ENCODE measurements around the gene FANCC. TPM values are rescaled to one million over a fixed set of nuclear protein-coding genes. Genes with fewer than 3 reads are reported as not detected.
A peak's percentile ranks its signal among the peaks of the same experiment; 100 is the strongest.

The FANCC gene
- polyA plus RNA-seq, 4 donors: 4.9 to 20.6 (median 7.1) TPM

DNA sequence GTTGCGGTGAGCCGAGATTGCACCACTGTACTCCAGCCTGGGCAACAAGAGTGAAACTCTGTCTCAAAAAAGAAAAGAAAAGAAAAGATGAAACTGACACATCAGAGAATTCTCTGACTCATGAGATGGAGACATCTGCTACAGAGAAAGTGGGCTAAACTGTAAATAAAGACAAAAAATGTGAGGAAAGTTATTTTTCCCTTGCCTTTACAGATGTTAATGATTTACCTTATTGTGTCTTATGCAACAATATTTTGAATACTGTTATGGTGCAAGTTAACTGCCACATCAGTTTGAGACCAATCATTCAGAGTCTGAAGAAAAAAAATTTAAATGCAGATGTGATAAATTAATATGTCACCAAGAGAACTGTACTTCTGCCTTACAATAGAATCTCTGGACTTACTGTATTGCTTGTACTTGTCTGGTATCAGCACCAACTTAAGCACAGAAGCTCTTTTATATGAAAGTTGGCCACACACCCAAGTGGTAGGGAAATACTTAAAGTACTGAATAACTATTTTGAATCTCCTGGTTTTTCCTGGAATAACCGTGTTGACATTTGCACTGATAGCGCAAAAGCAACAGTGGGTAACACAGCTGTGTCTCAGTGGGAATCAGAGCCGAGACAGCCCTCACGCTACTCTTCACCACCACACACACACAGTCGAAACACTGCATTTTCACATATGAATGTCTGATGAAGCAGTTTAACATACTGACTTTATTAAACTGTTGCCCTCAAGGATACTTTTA, 169.9 kb downstream of the FANCC start:
- DNase-seq: no peak
- no peak for FAIRE-seq
- Histone ChIP-seq H3K4me3 (ENCODE audit: low read depth in 1 of 3, low read length in 3 of 3) (no peak overlapping the region), H3K27ac (ENCODE audit: low read depth in 1 of 3, low read length in 2 of 3) (no peak overlapping the region), H3K27me3 (ENCODE audit: control insufficient read depth in 3 of 3, insufficient read depth in 3 of 3, low read length in 3 of 3) (no peaks in the 10 kb centered on the region), H3K36me3 (ENCODE audit: control insufficient read depth in 3 of 3, insufficient read depth in 2 of 3, low read depth in 1 of 3, low read length in 3 of 3) (peaks cover 0 to 16% (median 0%) of the 10 kb centered on the region in 3 donors), H3K4me1 (ENCODE audit: control insufficient read depth in 3 of 3, insufficient read depth in 2 of 3, low read depth in 1 of 3, low read length in 2 of 3) (no peaks in the 10 kb centered on the region), H3K9me3 (ENCODE audit: control insufficient read depth in 2 of 2, insufficient read depth in 1 of 2, low read depth in 1 of 2, low read length in 1 of 2) (no peaks in the 10 kb centered on the region)
- WGBS, 3 donors: 75 to 92% (median 79%) methylated on average over 7 of the region's 7 CpGs

DNA sequence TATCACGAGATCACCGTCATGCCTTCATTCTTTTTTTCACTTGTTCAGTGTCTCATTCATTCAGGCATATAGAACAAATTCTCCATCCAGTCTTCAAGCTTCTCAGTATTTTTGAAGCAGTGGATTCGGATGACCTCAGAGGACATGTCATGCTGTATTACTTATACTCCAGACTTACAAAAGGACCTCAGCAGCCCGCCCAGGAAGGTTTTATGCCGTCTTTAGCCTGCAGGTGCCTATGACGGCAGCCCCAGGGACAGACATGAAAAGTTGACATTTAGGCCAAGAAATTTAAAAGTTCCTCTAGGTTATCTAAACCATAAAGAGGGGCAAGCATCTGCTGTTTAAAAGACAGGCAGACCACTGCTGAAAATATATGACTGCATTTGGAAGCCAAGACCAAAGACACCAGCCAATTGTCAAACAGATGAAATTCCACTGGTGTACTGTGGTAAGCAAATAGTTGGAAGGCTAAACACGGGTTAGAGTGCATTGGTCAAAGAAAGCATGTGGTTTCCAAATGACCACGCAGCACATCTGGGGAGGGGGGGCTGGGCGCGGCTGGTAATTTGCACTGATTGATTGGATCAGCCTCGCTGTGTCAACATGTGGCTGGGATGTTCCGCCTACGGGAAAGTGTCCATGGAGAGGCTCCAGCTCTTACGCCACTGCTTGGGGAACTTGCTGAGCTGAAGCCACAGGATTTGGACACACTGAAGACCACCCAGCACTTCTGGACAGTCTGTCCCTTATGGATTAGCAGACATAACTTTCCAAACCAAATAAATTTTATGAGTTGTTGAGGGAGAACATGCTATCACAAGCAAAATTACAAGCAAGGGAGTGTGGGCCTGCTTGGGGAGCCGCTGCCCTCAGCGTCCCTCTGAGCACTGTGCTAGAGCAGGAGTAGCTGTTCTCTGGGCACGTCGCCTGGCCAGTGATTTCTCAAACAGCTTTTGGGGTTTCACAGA, 173.6 kb downstream of the FANCC start:
- WGBS, 3 donors: 69 to 90% (median 86%) methylated on average over 18 of the region's 18 CpGs
- FAIRE-seq: no peak
- Histone ChIP-seq H3K4me3 (ENCODE audit: low read depth in 1 of 3, low read length in 3 of 3) (no peak overlapping the region), H3K9me3 (ENCODE audit: control insufficient read depth in 2 of 2, insufficient read depth in 1 of 2, low read depth in 1 of 2, low read length in 1 of 2) (no peaks in the 10 kb centered on the region), H3K4me1 (ENCODE audit: control insufficient read depth in 3 of 3, insufficient read depth in 2 of 3, low read depth in 1 of 3, low read length in 2 of 3) (no peaks in the 10 kb centered on the region), H3K27me3 (ENCODE audit: control insufficient read depth in 3 of 3, insufficient read depth in 3 of 3, low read length in 3 of 3) (no peaks in the 10 kb centered on the region), H3K36me3 (ENCODE audit: control insufficient read depth in 3 of 3, insufficient read depth in 2 of 3, low read depth in 1 of 3, low read length in 3 of 3) (peaks cover 0 to 14% (median 0%) of the 10 kb centered on the region in 3 donors), H3K27ac (ENCODE audit: low read depth in 1 of 3, low read length in 2 of 3) (peak overlapping the region in 2 of 3 donors; percentile 4 to 63)
- DNase-seq: peak in 1 of 2 donors; percentile 63

DNA sequence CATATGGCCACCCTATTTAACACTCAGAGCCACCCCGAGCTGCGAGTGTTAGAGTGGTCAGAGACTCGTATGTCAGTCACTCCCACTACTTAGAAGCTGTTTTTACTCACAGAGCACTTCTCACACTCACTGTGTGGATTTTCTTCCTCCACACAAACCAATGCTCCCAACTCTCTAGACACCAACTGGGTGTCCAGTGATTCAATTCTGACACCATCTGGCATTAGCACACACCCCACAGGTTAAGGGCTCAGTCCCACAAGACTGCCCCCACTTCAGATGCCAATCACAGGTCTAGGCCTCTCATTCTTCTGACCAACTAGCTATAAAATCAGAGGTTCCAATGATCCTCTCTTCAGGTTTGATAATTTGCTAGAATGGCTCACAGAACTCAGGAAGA, 174.8 kb downstream of the FANCC start:
- no peaks in the 10 kb centered on the region for H3K27me3 ChIP-seq (ENCODE audit: control insufficient read depth in 3 of 3, insufficient read depth in 3 of 3, low read length in 3 of 3)
- no peak for DNase-seq
- no peaks in the 10 kb centered on the region for H3K9me3 ChIP-seq (ENCODE audit: control insufficient read depth in 2 of 2, insufficient read depth in 1 of 2, low read depth in 1 of 2, low read length in 1 of 2)
- WGBS, 3 donors: 88 to 92% (median 91%) methylated on average over 3 of the region's 3 CpGs
- no peak overlapping the region for H3K4me3 ChIP-seq (ENCODE audit: low read depth in 1 of 3, low read length in 3 of 3)
- H3K4me1 ChIP-seq (ENCODE audit: control insufficient read depth in 3 of 3, insufficient read depth in 2 of 3, low read depth in 1 of 3, low read length in 2 of 3): no peaks in the 10 kb centered on the region
- peaks cover 0 to 23% (median 0%) of the 10 kb centered on the region in 3 donors for H3K36me3 ChIP-seq (ENCODE audit: control insufficient read depth in 3 of 3, insufficient read depth in 2 of 3, low read depth in 1 of 3, low read length in 3 of 3)
- H3K27ac ChIP-seq (ENCODE audit: low read depth in 1 of 3, low read length in 2 of 3): peak overlapping the region in 1 of 3 donors; percentile 68
- no peak for FAIRE-seq

DNA sequence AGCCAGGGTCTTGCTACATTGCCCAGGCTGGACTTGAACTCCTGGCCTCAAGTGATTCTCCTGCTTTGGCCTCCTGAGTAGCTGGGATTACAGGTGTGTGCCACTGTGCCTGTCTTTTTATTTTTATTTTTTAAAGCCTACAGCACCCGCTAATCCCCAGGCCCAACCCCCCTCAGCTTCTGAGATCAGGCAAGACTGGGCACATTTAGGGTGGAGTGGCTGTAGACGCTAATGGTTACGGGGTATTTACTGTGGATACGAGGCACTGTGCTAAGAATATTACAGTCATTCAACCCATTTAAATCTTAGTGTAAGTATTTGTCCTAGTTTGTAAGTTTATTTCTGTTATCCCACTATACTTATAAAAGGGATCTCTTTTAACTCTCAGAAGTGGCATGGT, 175.2 kb downstream of the FANCC start:
- WGBS, 3 donors: 94 to 96% (median 95%) methylated on average over 4 of the region's 4 CpGs
- Histone ChIP-seq H3K4me1 (ENCODE audit: control insufficient read depth in 3 of 3, insufficient read depth in 2 of 3, low read depth in 1 of 3, low read length in 2 of 3) (no peaks in the 10 kb centered on the region), H3K27ac (ENCODE audit: low read depth in 1 of 3, low read length in 2 of 3) (peak overlapping the region in 1 of 3 donors; percentile 68), H3K4me3 (ENCODE audit: low read depth in 1 of 3, low read length in 3 of 3) (no peak overlapping the region), H3K9me3 (ENCODE audit: control insufficient read depth in 2 of 2, insufficient read depth in 1 of 2, low read depth in 1 of 2, low read length in 1 of 2) (no peaks in the 10 kb centered on the region), H3K27me3 (ENCODE audit: control insufficient read depth in 3 of 3, insufficient read depth in 3 of 3, low read length in 3 of 3) (no peaks in the 10 kb centered on the region), H3K36me3 (ENCODE audit: control insufficient read depth in 3 of 3, insufficient read depth in 2 of 3, low read depth in 1 of 3, low read length in 3 of 3) (peaks cover 0 to 25% (median 0%) of the 10 kb centered on the region in 3 donors)
- DNase-seq (no peak), FAIRE-seq (no peak)

DNA sequence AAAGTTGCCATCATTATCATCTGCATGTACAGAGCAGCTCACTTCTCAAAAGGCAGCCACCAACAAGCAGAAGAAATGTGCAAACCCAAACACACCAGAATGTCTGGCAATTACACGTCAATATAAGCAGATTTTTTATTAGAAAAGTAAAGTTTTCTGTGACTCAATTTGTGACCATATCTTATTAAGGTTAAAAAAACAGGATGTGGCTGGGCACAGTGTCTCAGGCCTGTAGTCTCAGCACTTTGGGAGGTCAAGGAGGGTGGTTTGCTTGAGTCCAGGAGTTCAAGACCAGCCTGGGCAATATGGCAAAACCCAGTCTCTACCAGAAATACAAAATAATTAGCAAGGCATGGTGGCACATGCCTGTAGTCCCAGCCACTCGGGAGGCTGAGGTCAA, 176.7 kb downstream of the FANCC start:
- FAIRE-seq: no peak
- peaks cover 0 to 31% (median 0%) of the 10 kb centered on the region in 3 donors for H3K36me3 ChIP-seq (ENCODE audit: control insufficient read depth in 3 of 3, insufficient read depth in 2 of 3, low read depth in 1 of 3, low read length in 3 of 3)
- no peak for DNase-seq
- no peaks in the 10 kb centered on the region for H3K27me3 ChIP-seq (ENCODE audit: control insufficient read depth in 3 of 3, insufficient read depth in 3 of 3, low read length in 3 of 3)
- H3K9me3 ChIP-seq (ENCODE audit: control insufficient read depth in 2 of 2, insufficient read depth in 1 of 2, low read depth in 1 of 2, low read length in 1 of 2): no peaks in the 10 kb centered on the region
- no peaks in the 10 kb centered on the region for H3K4me1 ChIP-seq (ENCODE audit: control insufficient read depth in 3 of 3, insufficient read depth in 2 of 3, low read depth in 1 of 3, low read length in 2 of 3)
- 83 to 88% (median 87%) methylated on average over 2 of the region's 2 CpGs for WGBS, 3 donors
- H3K4me3 ChIP-seq (ENCODE audit: low read depth in 1 of 3, low read length in 3 of 3): no peak overlapping the region
- H3K27ac ChIP-seq (ENCODE audit: low read depth in 1 of 3, low read length in 2 of 3): no peak overlapping the region

DNA sequence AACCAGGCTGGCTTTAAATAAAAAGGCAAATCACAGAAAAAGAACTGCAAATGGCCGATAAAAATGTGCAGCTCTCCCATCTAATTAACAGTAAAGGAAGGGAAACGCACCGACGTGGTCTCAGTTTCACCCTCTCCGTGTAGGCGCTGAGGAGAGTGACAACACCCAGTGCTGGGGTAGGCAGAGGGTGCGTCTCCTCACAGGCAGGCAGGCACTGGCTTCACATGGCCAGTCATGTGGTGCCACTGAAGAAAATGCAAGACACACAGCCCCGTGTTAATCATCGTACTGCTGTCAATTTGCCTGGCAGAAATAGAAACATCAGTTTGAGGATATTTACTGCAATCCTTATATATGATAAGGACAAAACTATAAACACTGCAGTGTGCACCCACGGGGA, 178.4 kb downstream of the FANCC start:
- WGBS, 3 donors: 93 to 94% (median 94%) methylated on average over 10 of the region's 10 CpGs
- no peak overlapping the region for H3K27ac ChIP-seq (ENCODE audit: low read depth in 1 of 3, low read length in 2 of 3)
- H3K27me3 ChIP-seq (ENCODE audit: control insufficient read depth in 3 of 3, insufficient read depth in 3 of 3, low read length in 3 of 3): no peaks in the 10 kb centered on the region
- H3K4me1 ChIP-seq (ENCODE audit: control insufficient read depth in 3 of 3, insufficient read depth in 2 of 3, low read depth in 1 of 3, low read length in 2 of 3): peaks cover 0 to 4% (median 0%) of the 10 kb centered on the region in 3 donors
- no peaks in the 10 kb centered on the region for H3K9me3 ChIP-seq (ENCODE audit: control insufficient read depth in 2 of 2, insufficient read depth in 1 of 2, low read depth in 1 of 2, low read length in 1 of 2)
- H3K4me3 ChIP-seq (ENCODE audit: low read depth in 1 of 3, low read length in 3 of 3): no peak overlapping the region
- DNase-seq (no peak), FAIRE-seq (no peak)
- peaks cover 0 to 28% (median 0%) of the 10 kb centered on the region in 3 donors for H3K36me3 ChIP-seq (ENCODE audit: control insufficient read depth in 3 of 3, insufficient read depth in 2 of 3, low read depth in 1 of 3, low read length in 3 of 3)

DNA sequence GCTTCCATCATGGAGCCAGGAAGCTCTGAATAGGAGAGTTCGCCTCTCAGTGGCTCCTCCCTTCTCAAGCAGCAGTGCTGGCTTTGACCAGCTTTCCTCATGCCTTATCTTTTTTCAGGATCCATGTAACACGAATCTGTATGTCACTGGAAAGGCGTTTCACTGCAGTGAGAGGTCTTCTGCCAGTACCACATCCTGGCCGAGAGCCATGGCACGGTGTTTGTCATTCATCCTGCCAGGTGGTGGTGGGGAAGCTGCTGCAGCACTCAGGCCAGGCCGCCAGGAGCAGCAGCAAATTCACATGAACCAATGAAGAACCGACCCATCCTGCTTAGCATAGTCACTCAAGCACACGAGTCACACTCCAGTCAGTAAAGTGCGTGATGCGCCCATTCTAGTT, 179.0 kb downstream of the FANCC start:
- Histone ChIP-seq H3K4me3 (ENCODE audit: low read depth in 1 of 3, low read length in 3 of 3) (no peak overlapping the region), H3K27me3 (ENCODE audit: control insufficient read depth in 3 of 3, insufficient read depth in 3 of 3, low read length in 3 of 3) (no peaks in the 10 kb centered on the region), H3K9me3 (ENCODE audit: control insufficient read depth in 2 of 2, insufficient read depth in 1 of 2, low read depth in 1 of 2, low read length in 1 of 2) (no peaks in the 10 kb centered on the region), H3K36me3 (ENCODE audit: control insufficient read depth in 3 of 3, insufficient read depth in 2 of 3, low read depth in 1 of 3, low read length in 3 of 3) (peaks cover 0 to 25% (median 0%) of the 10 kb centered on the region in 3 donors), H3K4me1 (ENCODE audit: control insufficient read depth in 3 of 3, insufficient read depth in 2 of 3, low read depth in 1 of 3, low read length in 2 of 3) (peaks cover 0 to 9% (median 0%) of the 10 kb centered on the region in 3 donors), H3K27ac (ENCODE audit: low read depth in 1 of 3, low read length in 2 of 3) (no peak overlapping the region)
- FAIRE-seq (no peak), DNase-seq (no peak)
- 83 to 89% (median 87%) methylated on average over 10 of the region's 10 CpGs for WGBS, 3 donors

DNA sequence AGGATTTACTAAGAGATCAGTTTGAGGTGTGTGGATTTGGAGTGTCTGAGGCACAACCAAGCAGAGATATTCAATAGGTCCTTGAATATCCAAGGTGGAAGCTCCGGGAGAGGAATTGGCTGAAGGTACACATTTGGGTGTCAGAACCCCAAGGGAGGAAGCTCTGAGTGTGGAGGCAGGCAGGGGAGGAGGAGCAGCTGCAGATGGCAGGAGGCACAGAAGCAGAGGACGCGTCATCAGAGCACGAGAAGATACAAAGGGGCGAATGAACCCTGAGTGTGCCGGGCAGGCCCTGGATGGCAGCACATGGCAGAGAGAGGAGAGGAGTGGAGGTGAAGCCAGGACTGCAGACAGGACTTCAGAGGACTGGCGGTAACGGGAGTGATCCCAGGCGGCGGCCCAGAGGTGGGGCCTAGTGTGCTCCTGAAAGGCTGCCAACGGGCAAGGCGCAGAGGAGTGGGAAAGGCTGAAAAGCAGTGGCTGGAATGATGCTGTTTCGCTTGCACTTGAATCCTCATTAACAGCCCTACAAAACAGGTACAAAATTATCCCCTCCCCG, 179.8 kb downstream of the FANCC start:
- H3K36me3 ChIP-seq (ENCODE audit: control insufficient read depth in 3 of 3, insufficient read depth in 2 of 3, low read depth in 1 of 3, low read length in 3 of 3): peaks cover 0 to 25% (median 0%) of the 10 kb centered on the region in 3 donors
- H3K27me3 ChIP-seq (ENCODE audit: control insufficient read depth in 3 of 3, insufficient read depth in 3 of 3, low read length in 3 of 3): no peaks in the 10 kb centered on the region
- 93 to 96% (median 94%) methylated on average over 14 of the region's 14 CpGs for WGBS, 3 donors
- no peak overlapping the region for H3K4me3 ChIP-seq (ENCODE audit: low read depth in 1 of 3, low read length in 3 of 3)
- H3K9me3 ChIP-seq (ENCODE audit: control insufficient read depth in 2 of 2, insufficient read depth in 1 of 2, low read depth in 1 of 2, low read length in 1 of 2): no peaks in the 10 kb centered on the region
- no peak overlapping the region for H3K27ac ChIP-seq (ENCODE audit: low read depth in 1 of 3, low read length in 2 of 3)
- no peak for DNase-seq
- FAIRE-seq: no peak
- peaks cover 0 to 9% (median 0%) of the 10 kb centered on the region in 3 donors for H3K4me1 ChIP-seq (ENCODE audit: control insufficient read depth in 3 of 3, insufficient read depth in 2 of 3, low read depth in 1 of 3, low read length in 2 of 3)
